Measurements from ENCODE around the gene USP34. TPM values are rescaled to one million over a fixed set of nuclear protein-coding genes. Genes with fewer than 3 reads are reported as not detected.
"Not testable (repeated sequence)": the region's sequence is repeated elsewhere in the genome, so short reads cannot be mapped to it uniquely, and the experiment has no call there.

The USP34 gene
- total RNA-seq, 1 donor from 2014 or later = 104 TPM

- Mint-ChIP-seq H3K36me3 (ENCODE audit: unreplicated experiment) (peaks cover 10% of the 10 kb centered on the region), H3K9me3 (ENCODE audit: unreplicated experiment) (no peaks in the 10 kb centered on the region), H3K27me3 (ENCODE audit: unreplicated experiment) (no peaks in the 10 kb centered on the region), H3K4me3 (ENCODE audit: unreplicated experiment) (no peak overlapping the region), H3K4me1 (ENCODE audit: low read depth, unreplicated experiment) (peaks cover 2% of the 10 kb centered on the region), H3K27ac (ENCODE audit: unreplicated experiment) (no peak overlapping the region)
- no peak for TF ChIP-seq CTCF (IDR thresholded peaks at IDR 0.05; ENCODE audit: partially characterized antibody, unreplicated experiment)
- no peak for DNase-seq
Observed at GRCh38 chr2:61158356-61158955, 312.4 kb downstream of the USP34 start.

GRCh38 chr2:61157371-61158003, 313.4 kb downstream of the USP34 start:
- peaks cover 10% of the 10 kb centered on the region for H3K36me3 Mint-ChIP-seq (ENCODE audit: unreplicated experiment)
- TF ChIP-seq CTCF (IDR thresholded peaks at IDR 0.05; ENCODE audit: partially characterized antibody, unreplicated experiment) = no peak
- no peak for DNase-seq
- no peaks in the 10 kb centered on the region for H3K9me3 Mint-ChIP-seq (ENCODE audit: unreplicated experiment)
- no peak overlapping the region for H3K27ac Mint-ChIP-seq (ENCODE audit: unreplicated experiment)
- H3K27me3 Mint-ChIP-seq (ENCODE audit: unreplicated experiment) = no peaks in the 10 kb centered on the region
- peaks cover 2% of the 10 kb centered on the region for H3K4me1 Mint-ChIP-seq (ENCODE audit: low read depth, unreplicated experiment)
- no peak overlapping the region for H3K4me3 Mint-ChIP-seq (ENCODE audit: unreplicated experiment)

DNA sequence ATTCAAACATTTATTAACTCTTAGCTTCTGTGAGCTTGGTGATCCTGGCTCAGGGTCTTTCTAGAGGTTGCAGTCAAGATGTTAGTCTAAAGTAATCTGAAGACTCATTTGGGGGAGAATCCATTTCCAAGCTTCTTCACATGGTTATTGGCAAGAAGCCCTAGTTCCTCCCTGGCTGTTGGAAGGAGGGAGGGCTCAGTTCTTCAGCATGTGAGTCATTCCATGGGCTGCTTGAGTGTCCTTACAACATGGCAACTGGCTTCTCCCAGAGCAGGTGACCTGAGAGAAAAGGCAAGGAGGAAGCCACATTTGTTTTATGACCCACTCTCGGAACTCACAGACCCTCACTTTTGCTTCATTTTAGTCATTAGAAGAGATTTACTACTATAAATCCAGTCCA, 319.5 kb downstream of the USP34 start:
- Mint-ChIP-seq H3K36me3 (ENCODE audit: unreplicated experiment) (peaks cover 4% of the 10 kb centered on the region), H3K4me1 (ENCODE audit: low read depth, unreplicated experiment) (no peaks in the 10 kb centered on the region), H3K27me3 (ENCODE audit: unreplicated experiment) (no peaks in the 10 kb centered on the region), H3K4me3 (ENCODE audit: unreplicated experiment) (no peak overlapping the region), H3K9me3 (ENCODE audit: unreplicated experiment) (peaks cover 2% of the 10 kb centered on the region), H3K27ac (ENCODE audit: unreplicated experiment) (no peak overlapping the region)
- TF ChIP-seq CTCF (IDR thresholded peaks at IDR 0.05; ENCODE audit: partially characterized antibody, unreplicated experiment) = no peak
- no peak for DNase-seq

- H3K36me3 Mint-ChIP-seq (ENCODE audit: unreplicated experiment) = peaks cover 4% of the 10 kb centered on the region
- H3K4me3 Mint-ChIP-seq (ENCODE audit: unreplicated experiment) = no peak overlapping the region
- DNase-seq = no peak
- no peaks in the 10 kb centered on the region for H3K4me1 Mint-ChIP-seq (ENCODE audit: low read depth, unreplicated experiment)
- H3K27me3 Mint-ChIP-seq (ENCODE audit: unreplicated experiment) = peaks cover 4% of the 10 kb centered on the region
- H3K27ac Mint-ChIP-seq (ENCODE audit: unreplicated experiment) = no peak overlapping the region
- no peak for TF ChIP-seq CTCF (IDR thresholded peaks at IDR 0.05; ENCODE audit: partially characterized antibody, unreplicated experiment)
- H3K9me3 Mint-ChIP-seq (ENCODE audit: unreplicated experiment) = peaks cover 6% of the 10 kb centered on the region
Observed at GRCh38 chr2:61149074-61149473, 321.8 kb downstream of the USP34 start.

GRCh38 chr2:61148091-61148490, 322.8 kb downstream of the USP34 start:
- H3K36me3 Mint-ChIP-seq (ENCODE audit: unreplicated experiment); H3K27me3 Mint-ChIP-seq (ENCODE audit: unreplicated experiment); H3K9me3 Mint-ChIP-seq (ENCODE audit: unreplicated experiment); H3K27ac Mint-ChIP-seq (ENCODE audit: unreplicated experiment); H3K4me3 Mint-ChIP-seq (ENCODE audit: unreplicated experiment); H3K4me1 Mint-ChIP-seq (ENCODE audit: low read depth, unreplicated experiment); DNase-seq: not testable (repeated sequence)
